Kidney tubule cell (primary cell): ENCODE measurements around the gene CEP76.
A peak's percentile ranks its signal among the peaks of the same experiment; 100 is the strongest.

Experiments
- DNase-seq: peaks from one replicate; pipeline ENCODE4 v3.0.0-alpha.2; 2018; ENCODE audit warnings: low spot score

The CEP76 gene

GRCh38 chr18:12702221-12703095 is at the start of gene CEP76, which contains the start of gene PSMG2:
TSS of gene CEP76 (minus strand) at chr18:12702723. CDS start at chr18:12702548, 175 bp downstream.
TSS of gene PSMG2 (plus strand) at chr18:12703042. CDS start at chr18:12703108, 66 bp downstream.
- peak; percentile 91 for DNase-seq

- DNase-seq, result no peak
Observed at GRCh38 chr18:12751891-12752290, 49.4 kb upstream of the CEP76 start.

GRCh38 chr18:12751503-12751884 is 49.0 kb upstream of the CEP76 start:
- no peak for DNase-seq

- DNase-seq, result no peak
Observed at GRCh38 chr18:12750715-12751502, 48.4 kb upstream of the CEP76 start.

- peak; percentile 8 for DNase-seq
Observed at GRCh38 chr18:12750076-12750714, 47.7 kb upstream of the CEP76 start.

- DNase-seq, result no peak
Observed at GRCh38 chr18:12749121-12749520, 46.6 kb upstream of the CEP76 start.

- DNase-seq, result no peak
Observed at GRCh38 chr18:12748671-12749070, 46.1 kb upstream of the CEP76 start.

- DNase-seq, result no peak
Observed at GRCh38 chr18:12747530-12748315, 45.2 kb upstream of the CEP76 start.

GRCh38 chr18:12745095-12745795 is 42.7 kb upstream of the CEP76 start:
- DNase-seq, result no peak

GRCh38 chr18:12744103-12744502 is 41.6 kb upstream of the CEP76 start:
- DNase-seq, result peak; percentile 71

- DNase-seq, result peak; percentile 73
Observed at GRCh38 chr18:12742453-12742852, 39.9 kb upstream of the CEP76 start.

- peak; percentile 39 for DNase-seq
Observed at GRCh38 chr18:12741351-12741750, 38.8 kb upstream of the CEP76 start.

GRCh38 chr18:12737243-12737902 is 34.9 kb upstream of the CEP76 start:
- no peak for DNase-seq

- peak; percentile 67 for DNase-seq
Observed at GRCh38 chr18:12726774-12727550, 24.4 kb upstream of the CEP76 start.

GRCh38 chr18:12726331-12726730 is 23.8 kb upstream of the CEP76 start:
- no peak for DNase-seq

GRCh38 chr18:12722731-12723130 is 20.2 kb upstream of the CEP76 start:
- DNase-seq, result no peak

GRCh38 chr18:12721495-12722275 is 19.2 kb upstream of the CEP76 start:
- no peak for DNase-seq

GRCh38 chr18:12711446-12711845 is 8.9 kb upstream of the CEP76 start:
- DNase-seq, result no peak

- peak; percentile 38 for DNase-seq
Observed at GRCh38 chr18:12703664-12704063, 1.1 kb upstream of the CEP76 start.
